Neural crest cell (in vitro differentiated cells): Measurements from ENCODE around the gene TRIO. TPM values are rescaled to one million over a fixed set of nuclear protein-coding genes. Genes with fewer than 3 reads are reported as not detected.

Experiments
- DNase-seq: peaks from one replicate; pipeline ENCODE4 v3.0.0; 2021; ENCODE audit warnings: low read depth, mixed read lengths, low spot score
- H3K27ac Mint-ChIP-seq: one replicate; pipeline ENCODE4 v1.8.0; 2021; ENCODE audit warnings: mild to moderate bottlenecking, mixed read lengths; ENCODE audit not compliant: unreplicated experiment
- H3K27me3 Mint-ChIP-seq: 2 replicates; pipeline ENCODE4 v1.8.0; 2021; ENCODE audit warnings: low read depth, mild to moderate bottlenecking, mixed read lengths
- H3K36me3 Mint-ChIP-seq: 2 replicates; pipeline ENCODE4 v1.8.0; 2021; ENCODE audit warnings: low read depth, mild to moderate bottlenecking, mixed read lengths
- H3K4me1 Mint-ChIP-seq: 2 replicates; pipeline ENCODE4 v1.8.0; 2021; ENCODE audit warnings: mixed read lengths
- H3K4me3 Mint-ChIP-seq: one replicate; pipeline ENCODE4 v1.8.0; 2021; ENCODE audit warnings: mild to moderate bottlenecking, mixed read lengths
- H3K9me3 Mint-ChIP-seq: 2 replicates; pipeline ENCODE4 v1.8.0; 2021; ENCODE audit warnings: mixed read lengths
- CTCF ChIP-seq: fragments of 200-600 bp; sonication (generic); conservative IDR thresholded peaks from 2 replicates; pipeline ENCODE4 v1.5.0; 2021; ENCODE audit warnings: antibody characterized with exemption, mild to moderate bottlenecking
- total RNA-seq: library from RNA; stranded (reverse); gene quantifications from 2 replicates; pipeline ENCODE4 v1.2.1, GENCODE V29; 2021

Gene TRIO
- total RNA-seq, 1 donor from 2014 or later: 134 TPM

- DNase-seq: no peak
- Mint-ChIP-seq H3K27me3 (peaks cover 28% of the 10 kb centered on the region), H3K27ac (no peak overlapping the region), H3K4me3 (no peak overlapping the region), H3K36me3 (no peaks in the 10 kb centered on the region), H3K4me1 (peaks cover 8% of the 10 kb centered on the region), H3K9me3 (no peaks in the 10 kb centered on the region)
- TF ChIP-seq CTCF: no peak
These were observed 19.1 kb upstream of the TRIO start for GRCh38 chr5:14123974-14124482.

- no peaks in the 10 kb centered on the region for H3K36me3 Mint-ChIP-seq
- TF ChIP-seq CTCF: no peak
- H3K4me3 Mint-ChIP-seq: no peak overlapping the region
- no peak overlapping the region for H3K27ac Mint-ChIP-seq
- no peaks in the 10 kb centered on the region for H3K9me3 Mint-ChIP-seq
- peaks cover 20% of the 10 kb centered on the region for H3K27me3 Mint-ChIP-seq
- DNase-seq: no peak
- H3K4me1 Mint-ChIP-seq: no peaks in the 10 kb centered on the region
These were observed 17.9 kb upstream of the TRIO start for GRCh38 chr5:14125262-14125661.

GRCh38 chr5:14127587-14127986 lies 15.6 kb upstream of the TRIO start:
- Mint-ChIP-seq H3K9me3 (no peaks in the 10 kb centered on the region), H3K4me3 (no peak overlapping the region), H3K36me3 (no peaks in the 10 kb centered on the region), H3K27me3 (peaks cover 17% of the 10 kb centered on the region), H3K27ac (no peak overlapping the region), H3K4me1 (no peaks in the 10 kb centered on the region)
- no peak for DNase-seq
- no peak for TF ChIP-seq CTCF

- Mint-ChIP-seq H3K4me1 (no peaks in the 10 kb centered on the region), H3K27me3 (peaks cover 17% of the 10 kb centered on the region), H3K27ac (no peak overlapping the region), H3K4me3 (no peak overlapping the region), H3K36me3 (no peaks in the 10 kb centered on the region), H3K9me3 (no peaks in the 10 kb centered on the region)
- TF ChIP-seq CTCF: no peak
- DNase-seq: no peak
These were observed 15.1 kb upstream of the TRIO start for GRCh38 chr5:14128079-14128478.

- Mint-ChIP-seq H3K27ac (no peak overlapping the region), H3K9me3 (no peaks in the 10 kb centered on the region), H3K36me3 (no peaks in the 10 kb centered on the region), H3K4me1 (no peaks in the 10 kb centered on the region), H3K27me3 (peaks cover 13% of the 10 kb centered on the region), H3K4me3 (no peak overlapping the region)
- DNase-seq: no peak
- TF ChIP-seq CTCF: no peak
These were observed 14.0 kb upstream of the TRIO start for GRCh38 chr5:14129123-14129522.
